GM19239 (cell line): Measurements from ENCODE around the gene CCDC83.
"Not testable (repeated sequence)": the region's sequence is repeated elsewhere in the genome, so short reads cannot be mapped to it uniquely, and the experiment has no call there.

Experiments used
- DNase-seq: peaks from one replicate; pipeline ENCODE4 v3.0.0; 2011; ENCODE audit warnings: low spot score; ENCODE audit not compliant: insufficient read length
- FAIRE-seq: peaks from 2 replicates; lab custom pipeline; 2011; peaks lifted over from hg19 to GRCh38; lab: Jason Lieb, UNC

Gene CCDC83

GRCh38 chr11:85875505-85875904 lies 20.3 kb downstream of the CCDC83 start:
- no peak for FAIRE-seq

GRCh38 chr11:85884581-85885021 lies 29.4 kb downstream of the CCDC83 start:
- FAIRE-seq (no peak), DNase-seq (no peak)

More at GRCh38 chr11:85875505-85875904, 20.3 kb downstream of the CCDC83 start:
- DNase-seq = no peak

- no peak for DNase-seq
- FAIRE-seq = no peak
Measured at GRCh38 chr11:85886089-85887056, 31.2 kb downstream of the CCDC83 start.

- DNase-seq (no peak), FAIRE-seq (no peak)
Measured at GRCh38 chr11:85889108-85889507, 33.9 kb downstream of the CCDC83 start.

- FAIRE-seq (no peak), DNase-seq (no peak)
Measured at GRCh38 chr11:85889676-85890579, 34.7 kb downstream of the CCDC83 start.

- FAIRE-seq (no peak), DNase-seq (no peak)
Measured at GRCh38 chr11:85893395-85893794, 38.2 kb downstream of the CCDC83 start.

GRCh38 chr11:85896876-85897275 lies 41.7 kb downstream of the CCDC83 start:
- FAIRE-seq (no peak), DNase-seq (no peak)

GRCh38 chr11:85898456-85898855 lies 43.3 kb downstream of the CCDC83 start:
- no peak for DNase-seq

GRCh38 chr11:85902353-85902752 lies 47.2 kb downstream of the CCDC83 start:
- no peak for FAIRE-seq
- no peak for DNase-seq

More at GRCh38 chr11:85898456-85898855, 43.3 kb downstream of the CCDC83 start:
- no peak for FAIRE-seq

- FAIRE-seq = no peak
Measured at GRCh38 chr11:85903406-85903805, 48.2 kb downstream of the CCDC83 start.

GRCh38 chr11:85903811-85904210 lies 48.6 kb downstream of the CCDC83 start:
- DNase-seq (no peak), FAIRE-seq (no peak)

More at GRCh38 chr11:85903406-85903805, 48.2 kb downstream of the CCDC83 start:
- no peak for DNase-seq

GRCh38 chr11:85912414-85912813 lies 57.2 kb downstream of the CCDC83 start:
- DNase-seq (no peak), FAIRE-seq (no peak)

GRCh38 chr11:85913513-85913912 lies 58.3 kb downstream of the CCDC83 start:
- DNase-seq = no peak
- no peak for FAIRE-seq

- FAIRE-seq (no peak), DNase-seq (no peak)
Measured at GRCh38 chr11:85914425-85914824, 59.2 kb downstream of the CCDC83 start.

- DNase-seq (no peak), FAIRE-seq (no peak)
Measured at GRCh38 chr11:85918910-85919794, 64.0 kb downstream of the CCDC83 start.

- DNase-seq (no peak), FAIRE-seq (no peak)
Measured at GRCh38 chr11:85922367-85922766, 67.2 kb downstream of the CCDC83 start.

- DNase-seq = no peak
- no peak for FAIRE-seq
Measured at GRCh38 chr11:85923455-85923854, 68.3 kb downstream of the CCDC83 start.

- not testable (repeated sequence) for DNase-seq, FAIRE-seq
Measured at GRCh38 chr11:85926653-85927214, 71.6 kb downstream of the CCDC83 start.

GRCh38 chr11:85930879-85931366 lies 75.7 kb downstream of the CCDC83 start:
- DNase-seq (no peak), FAIRE-seq (no peak)
